GM18517 (cell line): ENCODE measurements around the gene NBR1.
"Not testable (repeated sequence)": the region's sequence is repeated elsewhere in the genome, so short reads cannot be mapped to it uniquely, and the experiment has no call there.

Experiments
- ATAC-seq: cut with Tn5 transposase; IDR thresholded peaks from one replicate; pipeline ENCODE4 v1.9.1; 2021; ENCODE audit warnings: mild to moderate bottlenecking, moderate library complexity; ENCODE audit not compliant: unreplicated experiment

The NBR1 gene

GRCh38 chr17:43155666-43156065 lies 15.3 kb upstream of the NBR1 start:
- no peak for ATAC-seq

- not testable (repeated sequence) for ATAC-seq
Observed at GRCh38 chr17:43159232-43159631, 11.8 kb upstream of the NBR1 start.

GRCh38 chr17:43159957-43160356 lies 11.1 kb upstream of the NBR1 start:
- not testable (repeated sequence) for ATAC-seq

GRCh38 chr17:43165971-43166370 lies 5.0 kb upstream of the NBR1 start:
- ATAC-seq: not testable (repeated sequence)

GRCh38 chr17:43169561-43170139 lies 1.4 kb upstream of the NBR1 start:
- ATAC-seq: peak; percentile 11

GRCh38 chr17:43170140-43170765 lies 761 bp upstream of the NBR1 start:
- peak; percentile 62 for ATAC-seq

- ATAC-seq: no peak
Observed at GRCh38 chr17:43171586-43172487, 823 bp downstream of the NBR1 start.

GRCh38 chr17:43175213-43176118 lies 4.5 kb downstream of the NBR1 start:
- ATAC-seq: no peak

GRCh38 chr17:43176119-43176570 lies 5.1 kb downstream of the NBR1 start:
- no peak for ATAC-seq

GRCh38 chr17:43183921-43184320 lies 12.9 kb downstream of the NBR1 start:
- no peak for ATAC-seq

- ATAC-seq: not testable (repeated sequence)
Observed at GRCh38 chr17:43186656-43187055, 15.6 kb downstream of the NBR1 start.

GRCh38 chr17:43193251-43193650 lies 22.2 kb downstream of the NBR1 start:
- no peak for ATAC-seq

- no peak for ATAC-seq
Observed at GRCh38 chr17:43199633-43200032, 28.6 kb downstream of the NBR1 start.

- no peak for ATAC-seq
Observed at GRCh38 chr17:43200127-43200526, 29.1 kb downstream of the NBR1 start.

GRCh38 chr17:43203013-43203412 lies 32.0 kb downstream of the NBR1 start:
- not testable (repeated sequence) for ATAC-seq

GRCh38 chr17:43210576-43210975 lies 39.6 kb downstream of the NBR1 start:
- ATAC-seq: no peak

- no peak for ATAC-seq
Observed at GRCh38 chr17:43211123-43211479, 40.1 kb downstream of the NBR1 start.

- ATAC-seq: peak; percentile 65
Observed at GRCh38 chr17:43211480-43212402, 40.7 kb downstream of the NBR1 start, which contains the start of gene TMEM106A. TMEM106A (plus strand) TSS chr17:43211875; CDS start chr17:43213042, 1,167 bp downstream.

GRCh38 chr17:43212641-43213490 lies 41.9 kb downstream of the NBR1 start:
- ATAC-seq: no peak
